ENCODE data around the gene GRB10.

Gene GRB10

DNA sequence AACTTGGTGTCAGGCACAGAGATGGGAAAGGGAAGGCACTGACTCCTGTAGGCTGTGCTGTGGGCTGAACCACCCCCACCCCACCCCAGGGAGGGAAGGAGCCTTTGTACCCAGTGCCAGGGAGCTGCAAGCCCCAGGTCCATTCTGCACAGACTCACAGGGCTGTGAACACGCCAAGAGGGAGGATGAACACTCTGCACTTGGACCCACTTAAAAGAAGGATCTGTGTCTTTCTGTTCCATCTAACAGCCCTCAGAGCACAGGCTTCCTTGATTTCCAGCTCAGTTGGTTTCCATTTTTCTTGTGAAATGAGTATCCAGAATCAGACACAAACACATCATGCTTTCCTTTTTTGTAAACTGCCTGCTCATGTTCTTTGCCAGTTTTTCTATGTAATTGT is 84.9 kb downstream of the GRB10 start:
- TF ChIP-seq, protein P1, sequence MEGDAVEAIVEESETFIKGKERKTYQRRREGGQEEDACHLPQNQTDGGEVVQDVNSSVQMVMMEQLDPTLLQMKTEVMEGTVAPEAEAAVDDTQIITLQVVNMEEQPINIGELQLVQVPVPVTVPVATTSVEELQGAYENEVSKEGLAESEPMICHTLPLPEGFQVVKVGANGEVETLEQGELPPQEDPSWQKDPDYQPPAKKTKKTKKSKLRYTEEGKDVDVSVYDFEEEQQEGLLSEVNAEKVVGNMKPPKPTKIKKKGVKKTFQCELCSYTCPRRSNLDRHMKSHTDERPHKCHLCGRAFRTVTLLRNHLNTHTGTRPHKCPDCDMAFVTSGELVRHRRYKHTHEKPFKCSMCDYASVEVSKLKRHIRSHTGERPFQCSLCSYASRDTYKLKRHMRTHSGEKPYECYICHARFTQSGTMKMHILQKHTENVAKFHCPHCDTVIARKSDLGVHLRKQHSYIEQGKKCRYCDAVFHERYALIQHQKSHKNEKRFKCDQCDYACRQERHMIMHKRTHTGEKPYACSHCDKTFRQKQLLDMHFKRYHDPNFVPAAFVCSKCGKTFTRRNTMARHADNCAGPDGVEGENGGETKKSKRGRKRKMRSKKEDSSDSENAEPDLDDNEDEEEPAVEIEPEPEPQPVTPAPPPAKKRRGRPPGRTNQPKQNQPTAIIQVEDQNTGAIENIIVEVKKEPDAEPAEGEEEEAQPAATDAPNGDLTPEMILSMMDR (IDR thresholded peaks at IDR 0.05; ENCODE audit: borderline replicate concordance, control extremely low read depth, extremely low read depth, insufficient read depth, missing control alignments) = no peak
- in situ Hi-C loops (cut with MboI; ENCODE audit: low sequenced_read_pairs, unreplicated experiment) = no loop called here
- no peak for DNase-seq (ENCODE audit: low spot score)

DNA sequence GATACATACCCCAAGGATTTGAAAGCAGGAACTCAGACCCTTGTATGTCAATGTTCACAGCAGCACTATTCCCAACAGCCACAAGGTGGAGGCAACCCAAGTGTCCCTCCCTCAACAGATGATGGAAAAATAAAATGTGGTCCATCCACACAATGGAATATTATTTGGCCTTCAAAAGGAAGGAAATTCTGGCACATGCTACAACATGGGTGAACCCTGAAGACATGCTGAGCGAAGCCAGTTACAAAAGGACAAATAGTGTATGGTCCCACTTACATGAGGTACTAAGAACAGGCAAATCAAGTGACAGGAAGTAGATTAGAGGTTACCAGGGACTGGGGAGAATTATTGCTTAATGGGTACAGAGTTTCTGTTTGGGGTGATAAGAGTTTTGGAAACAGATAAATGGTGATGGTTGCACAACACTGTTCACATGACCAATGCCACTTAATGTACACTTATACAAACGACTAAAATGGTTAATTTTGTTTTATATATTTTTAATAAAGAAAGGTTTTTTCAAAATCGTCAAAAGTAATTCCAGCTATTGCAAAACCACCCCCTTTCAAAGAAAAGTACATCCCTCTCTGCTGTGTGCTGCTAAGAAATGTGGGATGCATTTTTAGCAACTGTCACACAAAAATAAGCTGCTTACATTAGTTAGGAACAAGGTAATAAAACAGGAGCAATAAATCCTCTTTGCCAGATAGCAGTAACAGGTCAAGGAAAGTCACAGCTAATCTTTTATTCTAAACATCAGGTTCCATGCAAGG is 85.7 kb downstream of the GRB10 start:
- TF ChIP-seq, protein P1 (IDR thresholded peaks at IDR 0.05; ENCODE audit: borderline replicate concordance, control extremely low read depth, extremely low read depth, insufficient read depth, missing control alignments) = no peak
- DNase-seq (ENCODE audit: low spot score) = no peak
- in situ Hi-C loops (cut with MboI; ENCODE audit: low sequenced_read_pairs, unreplicated experiment) = no loop called here

DNA sequence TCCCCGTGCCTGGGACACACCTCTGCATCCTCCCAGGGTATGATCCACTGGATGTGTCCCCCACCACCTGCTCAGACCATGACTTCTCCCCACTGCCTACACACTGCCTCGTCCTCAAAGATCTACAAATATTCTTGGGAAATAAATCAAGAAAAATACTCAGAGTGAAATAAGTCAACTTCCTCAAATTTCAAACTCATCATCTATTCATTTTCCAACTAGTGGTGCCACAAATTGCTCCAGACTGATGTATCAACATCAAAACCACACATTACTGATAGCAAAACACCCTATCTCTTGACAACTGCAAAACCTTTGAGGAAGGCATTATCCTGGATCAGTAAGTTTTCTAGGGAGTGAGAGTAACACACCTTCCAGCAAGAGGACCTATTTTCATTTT is 87.7 kb downstream of the GRB10 start:
- TF ChIP-seq, protein P1 (IDR thresholded peaks at IDR 0.05; ENCODE audit: borderline replicate concordance, control extremely low read depth, extremely low read depth, insufficient read depth, missing control alignments) = no peak
- in situ Hi-C loops (cut with MboI; ENCODE audit: low sequenced_read_pairs, unreplicated experiment) = no loop called here
- DNase-seq (ENCODE audit: low spot score) = no peak

DNA sequence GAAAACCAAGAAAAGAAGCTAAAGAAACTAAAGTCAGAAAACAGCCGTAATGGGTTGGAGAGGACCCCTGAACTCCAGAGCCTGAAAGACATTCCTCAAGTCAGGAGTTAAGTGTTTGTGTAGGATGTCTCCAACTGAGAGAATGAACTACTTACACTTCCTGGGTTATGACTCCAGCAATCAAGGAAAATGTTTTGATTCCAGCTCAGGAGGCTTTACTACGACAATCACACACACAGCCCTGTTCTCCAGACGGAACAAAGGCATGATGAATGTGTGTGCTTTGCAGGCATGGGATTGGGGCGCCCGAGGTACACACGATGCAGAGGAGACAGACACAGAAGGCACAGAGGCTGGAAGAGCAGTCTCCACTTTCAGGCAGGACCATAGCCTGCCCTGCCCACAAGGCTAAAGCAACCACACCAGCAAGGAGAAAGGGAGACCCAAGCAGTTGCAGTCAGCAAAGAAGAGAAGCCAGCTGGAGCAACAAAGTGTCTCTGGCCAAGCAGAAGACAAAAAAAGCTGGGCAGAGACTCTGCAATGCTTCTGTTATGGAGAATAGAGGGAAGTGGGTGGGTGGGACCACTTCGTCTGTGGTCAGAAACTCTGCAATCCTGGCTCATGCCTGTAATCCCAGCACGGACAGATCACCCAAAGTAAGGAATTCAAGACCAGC is 89.1 kb downstream of the GRB10 start:
- in situ Hi-C loops (cut with MboI; ENCODE audit: low sequenced_read_pairs, unreplicated experiment) = no loop called here
- DNase-seq (ENCODE audit: low spot score) = no peak
- TF ChIP-seq, protein P1 (IDR thresholded peaks at IDR 0.05; ENCODE audit: borderline replicate concordance, control extremely low read depth, extremely low read depth, insufficient read depth, missing control alignments) = no peak

DNA sequence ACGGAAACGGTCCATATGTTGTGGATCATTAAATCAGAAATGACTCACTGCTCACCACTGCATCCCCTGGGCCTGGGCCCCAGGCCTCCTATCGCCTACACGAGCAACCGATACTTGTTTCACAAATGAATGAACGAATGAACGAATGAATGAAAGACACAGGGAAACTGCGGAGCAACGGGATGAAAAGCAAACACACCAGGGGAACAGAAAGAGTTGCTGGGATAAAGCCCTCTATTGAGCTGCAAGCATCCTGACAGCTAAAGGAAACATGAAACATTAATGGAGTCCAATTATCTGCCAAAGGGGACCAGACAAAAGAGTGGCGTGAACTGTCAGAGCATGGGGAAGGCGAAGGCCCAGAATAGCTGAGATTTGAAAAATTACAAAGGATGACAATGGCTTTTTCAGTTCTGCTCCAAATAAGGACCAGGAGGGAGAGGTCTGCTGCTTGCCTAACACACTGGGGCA is 92.1 kb downstream of the GRB10 start:
- DNase-seq (ENCODE audit: low spot score) = no peak
- in situ Hi-C loops (cut with MboI; ENCODE audit: low sequenced_read_pairs, unreplicated experiment) = no loop called here
- TF ChIP-seq, protein P1 (IDR thresholded peaks at IDR 0.05; ENCODE audit: borderline replicate concordance, control extremely low read depth, extremely low read depth, insufficient read depth, missing control alignments) = no peak

DNA sequence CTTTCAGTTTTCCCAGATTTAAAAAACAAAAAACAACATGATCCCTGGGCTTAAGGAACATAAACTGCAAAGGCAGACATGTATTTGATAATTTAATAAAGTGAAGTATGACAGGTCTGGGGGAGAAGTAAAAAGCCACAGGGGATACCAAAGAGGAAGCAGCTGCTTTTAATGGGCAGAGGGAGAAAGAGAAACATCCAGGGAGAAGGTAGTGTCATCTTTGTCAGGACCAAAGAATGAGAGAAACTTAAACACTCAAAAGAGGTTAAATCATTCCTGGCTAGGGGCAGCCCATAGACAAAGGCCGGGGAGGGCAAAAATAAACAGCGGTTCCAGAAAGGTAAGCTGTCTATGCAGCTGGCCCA is 94.5 kb downstream of the GRB10 start:
- DNase-seq (ENCODE audit: low spot score) = no peak
- in situ Hi-C loops (cut with MboI; ENCODE audit: low sequenced_read_pairs, unreplicated experiment) = no loop called here
- TF ChIP-seq, protein P1 (IDR thresholded peaks at IDR 0.05; ENCODE audit: borderline replicate concordance, control extremely low read depth, extremely low read depth, insufficient read depth, missing control alignments) = no peak
